Measurements from ENCODE around the gene TSTD2.

Gene TSTD2

DNA sequence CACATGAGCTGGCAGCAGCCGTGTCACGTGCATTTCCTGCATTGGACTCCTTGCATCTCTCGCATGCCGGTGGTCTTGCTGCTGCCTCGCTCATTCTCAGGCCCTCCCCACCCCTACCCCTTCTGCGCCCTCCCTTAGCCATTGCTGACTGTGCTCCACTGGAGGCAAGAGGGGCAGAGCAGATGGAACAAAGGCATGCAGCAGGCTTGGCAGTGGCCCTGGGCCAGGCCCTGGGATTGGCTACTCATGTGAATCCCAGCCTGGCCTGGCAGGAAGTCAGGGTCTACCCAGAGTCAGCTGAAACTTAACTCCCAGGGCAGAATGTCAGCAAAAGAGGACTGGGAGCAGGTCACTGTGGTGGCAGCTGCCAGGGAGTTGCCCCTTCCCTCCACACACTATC, 62.3 kb downstream of the TSTD2 start:
- in situ Hi-C loops (cut with MboI; ENCODE audit: low pct_unique_long_range_greater_than_20kb, low sequenced_read_pairs) = no loop called here
- DNase-seq = no peak

DNA sequence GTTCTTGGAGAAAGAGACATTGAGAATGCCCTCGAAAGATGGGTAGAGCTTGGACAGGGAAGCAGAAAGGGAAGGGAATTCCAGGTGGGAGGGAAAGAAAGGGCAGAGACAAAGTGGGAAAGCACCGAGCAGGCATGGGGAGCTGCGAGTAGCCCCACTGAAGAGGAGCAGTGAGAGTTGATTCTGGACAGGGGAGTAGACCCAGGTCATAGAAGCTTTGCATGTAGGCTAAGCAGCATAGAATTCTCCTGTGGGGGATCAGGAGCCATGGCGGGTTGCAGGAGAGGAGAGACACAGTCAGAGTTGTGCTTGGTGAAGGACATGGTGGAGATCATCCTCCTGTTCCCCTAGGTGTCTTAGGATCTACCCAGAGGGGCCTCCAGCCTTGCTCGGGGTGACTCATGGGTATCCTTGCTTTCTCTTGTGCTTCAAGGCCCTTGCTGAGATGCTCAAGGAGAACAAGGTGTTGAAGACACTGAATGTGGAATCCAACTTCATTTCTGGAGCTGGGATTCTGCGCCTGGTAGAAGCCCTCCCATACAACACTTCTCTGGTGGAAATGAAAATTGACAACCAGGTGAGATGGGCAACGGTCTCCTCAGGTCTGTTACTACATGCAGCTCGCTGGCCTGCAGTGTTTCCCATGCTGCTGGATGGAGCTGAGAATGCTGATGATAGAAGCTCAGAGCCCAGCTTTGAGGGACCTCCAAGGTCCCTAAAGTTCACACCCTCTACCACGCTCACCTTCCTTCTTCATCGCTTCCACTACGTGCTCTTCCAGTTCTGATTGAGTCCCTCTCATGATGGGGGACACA, 64.5 kb downstream of the TSTD2 start:
- DNase-seq = no peak
- in situ Hi-C loops (cut with MboI; ENCODE audit: low pct_unique_long_range_greater_than_20kb, low sequenced_read_pairs) = no loop called here

DNA sequence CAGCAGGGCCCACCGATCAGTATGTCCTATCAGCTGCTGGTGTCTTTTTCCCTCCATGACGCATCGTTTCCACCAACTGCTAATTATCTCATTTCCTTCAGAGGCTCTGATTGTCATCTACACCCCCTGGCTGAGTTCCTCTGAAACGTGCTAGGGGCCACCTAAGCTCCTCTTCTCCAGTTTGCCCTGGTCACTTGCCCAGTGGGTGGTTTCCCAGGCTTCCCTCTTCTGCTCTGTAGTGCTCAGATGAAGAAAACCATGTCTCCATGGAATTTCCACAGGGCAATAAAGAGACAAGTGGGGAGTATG, 65.3 kb downstream of the TSTD2 start:
- peak; percentile 25 for DNase-seq
- in situ Hi-C loops (cut with MboI; ENCODE audit: low pct_unique_long_range_greater_than_20kb, low sequenced_read_pairs) = no loop called here

DNA sequence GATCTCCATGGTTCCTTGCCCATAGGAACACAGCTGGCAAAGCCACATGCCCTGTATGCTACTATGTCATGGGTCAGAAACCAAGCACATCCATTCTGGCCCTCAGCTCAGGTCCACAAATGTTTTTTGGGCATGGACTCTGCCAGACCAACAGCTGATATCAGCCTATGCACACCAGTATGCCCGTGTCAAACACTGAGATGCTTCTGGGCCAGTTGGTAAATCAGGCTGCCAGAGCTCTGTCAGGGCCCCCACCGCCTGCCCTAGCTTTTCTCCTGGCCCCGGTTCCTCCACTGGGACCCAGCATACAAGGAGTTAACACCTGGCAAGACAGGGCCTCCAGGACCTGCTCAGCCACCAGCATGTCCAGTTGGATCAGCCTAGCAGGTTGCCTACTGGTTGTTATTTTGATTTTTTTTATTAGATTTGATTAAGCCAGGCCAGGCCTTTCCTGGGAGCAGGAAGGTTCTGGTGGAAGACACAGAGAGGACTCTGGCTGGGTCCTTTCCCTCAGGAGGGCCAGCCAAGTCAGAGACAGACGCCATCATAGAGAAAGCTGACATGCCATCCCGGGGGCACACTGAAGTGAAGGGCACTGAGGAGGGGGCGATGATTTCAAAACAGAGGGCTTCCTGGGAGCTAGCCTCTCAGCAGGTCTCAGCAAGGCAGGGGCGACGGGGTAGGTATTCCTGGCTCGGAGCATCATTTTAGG, 65.8 kb downstream of the TSTD2 start:
- DNase-seq = no peak
- in situ Hi-C loops (cut with MboI; ENCODE audit: low pct_unique_long_range_greater_than_20kb, low sequenced_read_pairs) = no loop called here

DNA sequence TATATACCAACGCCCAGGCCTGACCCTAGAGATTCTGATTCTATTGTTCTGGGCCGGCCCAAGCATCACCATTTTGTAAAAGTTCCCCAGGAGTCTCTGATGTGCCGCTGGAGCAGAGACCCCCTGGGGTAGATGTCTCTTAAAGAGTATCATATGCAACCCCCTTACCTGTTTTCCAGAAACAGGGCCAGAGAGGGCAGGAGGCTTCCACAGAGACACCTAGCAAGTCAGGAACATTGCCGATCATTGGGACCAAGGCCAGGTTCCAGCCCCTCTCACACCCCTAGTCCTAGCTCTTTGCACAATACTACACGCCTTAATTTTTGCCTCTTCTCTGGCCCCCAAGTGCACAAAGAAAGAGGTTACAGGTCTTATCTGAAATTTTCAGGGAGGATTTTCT, 67.9 kb downstream of the TSTD2 start:
- no peak for DNase-seq
- in situ Hi-C loops (cut with MboI; ENCODE audit: low pct_unique_long_range_greater_than_20kb, low sequenced_read_pairs) = no loop called here

DNA sequence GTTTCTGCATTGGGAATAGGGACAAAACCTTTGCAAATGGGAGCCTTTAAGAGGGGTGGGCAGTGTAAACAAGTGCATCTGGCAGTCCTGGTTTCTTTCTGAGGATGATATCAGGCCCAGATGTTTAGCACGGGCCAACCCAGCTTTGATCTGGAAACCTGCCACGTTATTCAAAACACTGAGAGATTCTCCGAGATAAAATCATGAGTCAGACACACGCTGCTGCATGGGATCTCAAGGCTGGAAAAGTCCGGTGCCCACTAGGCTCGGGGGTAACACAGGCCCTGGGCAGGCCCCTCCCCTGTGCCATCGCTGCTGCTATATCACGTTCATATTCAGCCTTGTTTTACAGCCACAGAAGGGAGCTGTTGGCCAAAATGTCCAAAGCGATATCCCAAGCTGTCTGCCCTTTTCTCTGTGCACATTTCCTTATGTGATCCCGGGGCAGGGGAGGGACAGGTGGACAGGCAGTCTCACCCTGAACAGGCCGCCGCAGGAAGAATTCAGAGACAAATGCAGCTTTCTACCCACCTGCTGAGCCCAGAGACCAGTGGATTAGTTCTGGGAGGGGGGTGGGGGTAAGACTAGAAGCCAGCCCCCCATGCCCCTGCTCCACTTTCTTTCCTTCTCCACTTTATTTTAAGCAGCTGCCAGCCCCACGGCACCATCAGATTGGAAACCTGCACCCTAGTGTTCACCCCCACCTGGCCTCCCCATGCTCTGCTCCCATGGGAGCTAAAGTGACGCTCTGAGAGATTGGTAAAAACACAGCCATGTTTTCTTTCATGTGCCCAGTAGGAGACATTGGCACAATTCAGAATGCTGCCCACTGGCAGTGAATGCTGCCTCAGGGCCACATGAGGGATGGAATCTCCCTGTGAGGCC, 68.6 kb downstream of the TSTD2 start:
- no peak for DNase-seq
- in situ Hi-C loops (cut with MboI; ENCODE audit: low pct_unique_long_range_greater_than_20kb, low sequenced_read_pairs) = no loop called here

DNA sequence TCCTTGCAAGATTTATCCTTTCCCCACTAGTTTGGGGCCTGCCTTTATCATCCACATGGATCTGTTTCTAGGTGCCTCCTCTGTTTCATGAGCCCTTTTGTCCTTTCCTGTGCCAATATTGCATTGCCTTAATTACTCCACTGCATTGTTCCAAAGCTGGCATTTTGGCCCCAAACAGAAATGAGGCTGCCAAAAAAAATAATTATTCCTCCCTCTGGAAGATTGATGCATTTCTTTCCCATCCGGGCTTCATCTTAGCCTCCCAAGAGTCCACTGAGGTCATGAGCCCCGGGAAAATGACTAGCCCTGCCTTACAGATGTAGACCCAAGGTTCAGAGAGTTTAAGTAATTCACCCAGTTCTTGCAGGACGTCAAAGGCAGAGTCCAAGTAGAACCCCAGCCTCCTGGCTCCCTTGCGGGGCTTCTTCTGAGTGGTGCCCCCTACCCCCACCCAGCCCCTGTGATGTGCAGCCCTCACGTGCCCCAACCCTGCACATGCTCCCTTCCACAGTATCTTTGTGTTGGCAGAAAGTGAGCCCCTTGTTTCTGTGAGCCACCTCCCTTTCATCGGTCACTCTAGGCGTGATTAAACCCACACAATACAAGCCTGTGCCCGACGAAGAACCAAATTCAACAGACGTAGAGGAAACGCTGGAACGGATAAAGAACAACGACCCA, 69.6 kb downstream of the TSTD2 start:
- in situ Hi-C loops (cut with MboI; ENCODE audit: low pct_unique_long_range_greater_than_20kb, low sequenced_read_pairs) = no loop called here
- no peak for DNase-seq

DNA sequence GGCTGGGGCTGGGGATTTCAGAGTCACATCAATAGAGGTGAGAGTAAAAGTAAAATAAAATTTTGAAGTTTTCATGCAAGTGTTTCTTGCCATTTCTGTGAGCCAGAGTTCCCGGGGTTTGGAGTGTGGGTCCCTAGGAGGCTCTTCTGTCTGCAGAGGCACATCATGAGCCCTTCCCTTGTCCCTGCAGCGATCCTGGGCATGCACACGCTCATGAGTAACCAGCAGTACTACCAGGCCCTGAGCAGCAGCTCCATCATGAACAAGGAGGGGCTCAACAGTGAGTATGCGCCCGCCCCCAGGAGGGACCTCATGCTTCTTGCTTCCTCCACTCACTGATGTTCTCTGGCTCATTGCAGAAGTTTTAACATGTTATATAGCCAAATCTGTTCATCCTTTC, 70.6 kb downstream of the TSTD2 start:
- no peak for DNase-seq
- in situ Hi-C loops (cut with MboI; ENCODE audit: low pct_unique_long_range_greater_than_20kb, low sequenced_read_pairs) = no loop called here

DNA sequence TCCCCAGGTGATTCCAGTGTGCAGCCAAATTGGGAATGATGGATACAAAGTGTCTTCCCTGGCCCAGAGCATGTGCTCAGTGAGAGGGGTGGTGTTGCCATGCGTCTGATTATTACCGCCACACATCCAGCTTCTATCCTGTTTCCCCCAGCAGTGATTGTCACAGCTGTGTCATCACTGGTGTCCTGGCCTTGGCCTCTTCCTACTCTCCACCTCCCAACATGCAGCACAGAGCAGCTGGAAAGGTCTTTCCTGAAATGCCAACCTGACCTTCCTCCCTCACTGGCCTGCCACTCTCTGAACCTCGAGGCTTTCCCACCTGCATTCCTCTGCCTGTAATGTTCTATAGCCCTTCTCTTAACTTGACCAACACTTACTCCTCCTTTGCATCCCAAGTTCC, 71.7 kb downstream of the TSTD2 start:
- in situ Hi-C loops (cut with MboI; ENCODE audit: low pct_unique_long_range_greater_than_20kb, low sequenced_read_pairs) = no loop called here
- no peak for DNase-seq

DNA sequence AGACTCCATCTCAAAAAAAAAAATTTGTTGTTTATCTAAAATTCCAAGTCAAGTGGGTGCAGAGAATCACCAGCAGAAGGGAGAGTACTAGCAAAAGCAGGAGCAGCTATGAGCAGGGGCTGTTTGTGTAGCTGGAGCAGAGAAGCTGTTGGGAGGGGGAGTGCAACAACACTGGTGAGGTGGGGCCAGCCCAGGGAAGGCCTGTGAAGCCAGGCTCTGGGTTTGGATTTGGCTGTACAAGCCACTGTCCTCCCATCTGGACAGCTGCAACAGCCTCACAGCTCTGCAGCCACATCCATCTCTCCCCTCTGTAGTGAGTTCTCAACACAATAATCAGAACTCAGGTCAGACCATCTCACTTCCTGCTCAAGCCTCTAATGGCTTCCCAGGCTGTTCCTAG, 72.3 kb downstream of the TSTD2 start:
- DNase-seq = no peak
- in situ Hi-C loops (cut with MboI; ENCODE audit: low pct_unique_long_range_greater_than_20kb, low sequenced_read_pairs) = no loop called here

DNA sequence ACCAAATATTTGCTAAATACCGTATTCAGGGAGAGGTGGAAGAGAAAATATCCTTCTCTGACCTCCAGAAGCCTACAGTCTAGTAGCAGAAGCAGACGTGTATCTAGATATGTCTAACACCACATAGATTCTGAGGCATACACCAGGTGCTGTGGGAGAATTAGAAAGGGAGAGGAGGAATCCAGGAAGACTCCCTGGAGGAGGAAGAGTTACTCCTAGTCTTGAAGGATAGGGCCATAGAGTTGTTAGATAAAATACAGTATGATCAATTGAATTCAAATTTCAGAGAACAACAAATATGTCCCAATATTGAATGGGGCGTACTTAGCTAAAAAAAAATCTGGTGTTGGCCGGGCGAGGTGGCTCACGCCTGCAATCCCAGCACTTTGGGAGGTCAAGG, 73.0 kb downstream of the TSTD2 start:
- in situ Hi-C loops (cut with MboI; ENCODE audit: low pct_unique_long_range_greater_than_20kb, low sequenced_read_pairs) = no loop called here
- no peak for DNase-seq

DNA sequence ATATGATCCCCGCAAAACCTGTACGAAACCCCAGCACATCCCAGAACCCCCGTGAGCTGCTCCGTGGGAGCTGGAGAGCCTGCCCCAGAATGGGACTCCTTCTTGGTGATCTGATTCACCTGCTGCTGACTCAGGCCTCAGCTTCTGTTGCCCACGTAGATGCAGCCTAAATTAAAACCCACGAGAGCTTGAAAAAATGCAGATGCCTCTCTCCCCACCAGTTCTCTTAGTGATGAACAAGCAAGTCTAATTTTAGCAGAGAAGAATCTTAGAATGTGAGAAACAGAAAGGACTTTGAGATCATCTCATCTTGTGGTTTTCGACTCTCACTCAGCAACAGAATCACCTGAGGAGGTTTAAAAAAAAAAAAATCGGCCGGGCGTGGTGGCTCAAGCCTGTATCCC, 74.1 kb downstream of the TSTD2 start:
- no peak for DNase-seq
- in situ Hi-C loops (cut with MboI; ENCODE audit: low pct_unique_long_range_greater_than_20kb, low sequenced_read_pairs) = no loop called here

DNA sequence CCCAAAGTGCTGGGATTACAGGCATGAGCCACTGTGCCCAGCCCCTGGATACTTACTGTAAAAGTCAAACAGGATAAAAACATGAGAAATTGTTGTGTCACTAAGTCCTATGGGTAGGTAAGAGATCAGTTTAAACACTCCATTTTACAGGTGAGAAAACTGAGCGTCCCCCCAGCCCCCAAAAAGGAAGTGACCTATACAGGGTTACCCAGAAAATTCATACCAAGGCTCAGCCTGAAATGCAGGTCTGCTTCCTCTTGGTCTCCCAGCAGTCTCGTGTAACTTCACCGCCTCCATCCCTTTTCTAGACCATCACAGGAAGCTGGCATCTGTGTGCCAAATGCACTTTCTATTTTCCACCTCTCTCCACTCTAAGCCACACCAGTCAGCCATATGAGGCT, 74.5 kb downstream of the TSTD2 start:
- DNase-seq = no peak
- in situ Hi-C loops (cut with MboI; ENCODE audit: low pct_unique_long_range_greater_than_20kb, low sequenced_read_pairs) = no loop called here

DNA sequence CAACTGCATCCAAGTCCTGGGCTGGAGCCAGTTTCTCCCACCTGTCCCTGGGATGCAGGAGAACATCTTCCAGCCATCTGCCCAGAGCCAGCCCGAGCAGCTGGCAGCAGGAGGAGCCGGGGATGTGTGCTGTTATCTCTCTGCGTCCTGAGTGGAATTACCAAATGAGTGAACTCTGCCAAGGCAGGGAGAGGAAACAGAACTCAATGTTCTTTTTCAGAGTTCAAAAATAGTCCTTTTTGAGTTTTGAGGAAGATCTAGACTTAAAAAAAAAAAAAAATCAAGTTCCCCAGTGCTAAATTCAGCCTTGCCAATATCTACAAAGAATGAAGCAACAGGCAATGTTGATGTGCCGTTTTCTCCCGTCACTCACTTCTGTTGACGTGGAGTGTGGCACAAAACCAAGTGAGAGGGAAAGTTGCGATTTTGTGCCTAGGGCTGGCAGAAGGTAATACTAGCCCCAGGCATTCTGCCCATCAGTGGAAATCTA, 75.5 kb downstream of the TSTD2 start:
- in situ Hi-C loops (cut with MboI; ENCODE audit: low pct_unique_long_range_greater_than_20kb, low sequenced_read_pairs) = no loop called here
- DNase-seq = no peak

DNA sequence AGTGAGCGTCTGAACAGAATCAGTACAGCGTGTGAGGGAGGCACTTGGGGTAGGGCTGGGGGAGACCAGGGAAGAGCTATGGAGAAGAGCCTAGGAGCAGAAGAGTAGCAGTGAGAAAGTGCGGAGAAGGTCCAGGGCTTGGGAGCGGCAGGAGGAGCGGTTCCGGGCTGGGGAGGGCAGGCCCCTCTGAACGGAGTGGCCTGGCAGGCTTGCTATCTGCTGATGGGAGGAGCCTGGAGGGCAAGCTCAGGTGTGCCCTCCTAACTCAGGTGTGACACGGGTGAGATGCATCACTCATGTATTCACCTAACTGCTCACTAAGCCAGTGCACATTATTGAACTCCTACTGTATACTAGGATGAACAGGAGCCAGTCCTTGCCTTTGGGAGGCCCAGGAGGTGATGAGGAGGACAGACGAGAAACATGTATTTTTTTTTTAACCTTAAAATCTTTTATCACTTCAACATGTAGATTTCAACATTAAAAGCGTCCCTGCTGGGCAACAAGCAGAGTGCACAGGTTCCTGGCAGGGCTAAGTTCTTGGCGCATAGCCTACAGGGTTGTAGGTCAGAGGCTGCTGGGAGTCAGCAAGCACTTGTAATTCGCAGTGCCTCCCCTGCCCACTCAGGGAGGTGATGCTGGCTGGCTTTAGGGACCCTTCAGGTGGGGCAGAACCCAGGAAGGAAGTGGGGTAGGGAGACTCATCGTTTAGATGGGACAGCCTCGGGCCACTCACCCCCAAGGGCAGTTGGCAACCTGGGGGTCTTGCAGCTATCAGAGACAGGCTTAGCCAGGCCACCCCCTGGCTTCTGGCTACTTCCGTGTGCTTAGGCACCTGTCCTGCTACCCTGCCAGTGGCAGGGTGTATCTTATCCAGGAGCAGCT, 76.2 kb downstream of the TSTD2 start:
- no peak for DNase-seq
- in situ Hi-C loops (cut with MboI; ENCODE audit: low pct_unique_long_range_greater_than_20kb, low sequenced_read_pairs) = no loop called here

DNA sequence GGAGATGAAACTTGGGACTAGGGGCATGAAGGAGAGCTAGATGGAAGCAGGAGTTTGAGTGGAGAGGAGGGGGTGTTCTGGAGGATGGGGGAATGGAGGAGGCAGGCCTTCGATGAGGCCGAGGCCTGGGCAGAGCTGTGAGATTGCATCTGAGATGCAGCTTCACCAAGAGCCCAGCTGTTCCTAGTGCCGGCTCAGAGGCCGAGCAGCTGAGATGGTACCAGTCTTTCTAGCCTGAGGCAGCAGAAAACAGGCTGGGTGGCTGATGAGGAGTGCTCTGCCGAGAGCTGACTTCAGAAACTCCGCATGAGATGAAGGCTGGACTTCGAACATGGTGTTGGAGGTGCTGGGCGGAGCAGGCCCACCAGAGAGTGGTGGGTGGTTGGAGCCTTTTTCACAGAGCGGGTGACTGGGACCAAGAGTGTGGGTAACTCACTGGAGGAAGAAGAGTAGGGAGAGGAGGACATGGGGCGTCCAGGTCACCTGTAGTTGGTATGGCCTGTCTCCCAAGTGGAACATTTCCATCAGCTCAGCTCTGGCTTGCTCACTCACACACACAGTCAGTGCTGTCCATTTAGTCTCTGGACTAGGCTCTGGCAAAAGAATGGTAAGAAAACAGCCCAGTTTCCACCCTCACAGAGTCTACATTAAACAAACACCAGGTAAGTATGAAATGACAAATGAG, 77.0 kb downstream of the TSTD2 start:
- in situ Hi-C loops (cut with MboI; ENCODE audit: low pct_unique_long_range_greater_than_20kb, low sequenced_read_pairs) = no loop called here
- DNase-seq = no peak

DNA sequence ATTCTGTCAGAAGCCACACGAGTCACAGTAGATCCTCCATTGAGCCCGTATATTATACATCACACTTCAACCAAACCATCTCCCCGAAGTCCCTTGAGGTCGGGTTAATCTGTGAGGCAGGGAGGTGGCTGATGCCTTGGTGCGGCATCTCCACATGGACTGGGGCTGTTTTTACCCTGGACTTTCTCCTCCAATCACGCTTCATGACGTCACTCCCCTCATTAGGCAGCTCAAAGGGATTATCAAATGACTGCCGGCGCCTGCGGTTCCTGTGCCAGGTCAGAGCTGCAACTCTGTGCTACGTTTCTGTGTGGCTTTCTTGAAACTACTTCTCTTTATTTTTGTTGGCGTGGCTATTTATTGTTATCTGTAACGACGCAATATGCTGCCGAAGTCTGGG, 78.0 kb downstream of the TSTD2 start:
- DNase-seq = no peak
- in situ Hi-C loops (cut with MboI; ENCODE audit: low pct_unique_long_range_greater_than_20kb, low sequenced_read_pairs) = no loop called here

DNA sequence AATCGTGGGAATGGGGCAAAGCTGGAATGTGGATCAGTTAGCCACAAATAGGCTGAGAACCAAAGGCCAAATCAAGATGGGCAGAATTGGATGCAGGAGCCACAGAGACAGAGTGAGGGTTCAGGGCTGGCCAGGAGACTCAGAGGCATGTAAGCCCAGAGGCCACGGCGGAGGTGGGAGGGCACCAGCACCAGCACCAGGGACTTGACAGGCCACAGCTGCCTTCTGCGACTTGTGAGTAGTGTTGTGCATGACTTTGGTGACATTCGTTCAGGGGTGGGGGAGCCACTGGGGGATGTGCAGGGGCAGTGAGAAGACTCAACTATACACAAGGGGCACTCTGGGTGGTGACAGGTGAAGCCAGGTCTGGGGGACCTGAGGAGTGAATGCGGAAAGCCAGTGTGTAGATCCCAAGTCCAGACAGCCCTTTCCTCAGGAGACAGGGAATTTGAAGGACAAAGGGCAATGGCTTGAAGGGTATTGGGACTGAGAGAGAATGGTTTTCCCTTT, 78.5 kb downstream of the TSTD2 start:
- in situ Hi-C loops (cut with MboI; ENCODE audit: low pct_unique_long_range_greater_than_20kb, low sequenced_read_pairs) = no loop called here
- no peak for DNase-seq
